Right lobe of liver (tissue), 6 donors: ENCODE measurements around the gene RAB43. TPM values are rescaled to one million over a fixed set of nuclear protein-coding genes. Genes with fewer than 3 reads are reported as not detected.

Source experiments
- ATAC-seq, 4 donors: fragments of 200-7000 bp; cut with Tn5 transposase; one replicate each; pipeline ENCODE4 v1.9.1; 2020; ENCODE audit warnings: mild to moderate bottlenecking in 4 of 4, moderate library complexity in 4 of 4
- DNase-seq, 3 donors: peaks; one replicate each; pipeline ENCODE4 v3.0.0-alpha.2; 2020
- H3K27ac ChIP-seq, 3 donors: fragments of 200-600 bp; one replicate each; pipeline ENCODE4 v1.8.0; 2022
- H3K27me3 ChIP-seq, 2 donors: fragments of 200-600 bp; one replicate each; pipeline ENCODE4 v1.8.0; 2022
- H3K36me3 ChIP-seq, 4 donors: fragments of 200-600 bp; sonication (generic) in 1 of 4; one replicate each; pipeline versions ENCODE4 v1.5.1 to v1.8.0; 2017 to 2022; ENCODE audit warnings: control low read depth in 1 of 4
- H3K4me1 ChIP-seq, 4 donors: fragments of 200-600 bp; sonication (generic) in 1 of 4; one replicate each; pipeline versions ENCODE4 v1.5.1 to v1.8.0; 2017 to 2022; ENCODE audit warnings: control low read depth in 1 of 4
- H3K4me3 ChIP-seq, 3 donors: fragments of 200-600 bp; one replicate each; pipeline ENCODE4 v1.8.0; 2022
- H3K9me3 ChIP-seq, 4 donors: fragments of 200-600 bp; sonication (generic) in 1 of 4; one replicate each; pipeline versions ENCODE4 v1.5.1 to v1.8.0; 2017 to 2022; ENCODE audit warnings: control low read depth in 1 of 4
- POLR2A ChIP-seq: fragments of 450-650 bp; IDR thresholded peaks from one replicate; pipeline ENCODE4 v1.6.1; 2017; ENCODE audit warnings: antibody characterized with exemption, mild to moderate bottlenecking
- WGBS: methylation state at CpG from one replicate; pipeline ENCODE4 v1.1.6; 2018; ENCODE audit warnings: low coverage, low lambda C conversion rate; ENCODE audit not compliant: insufficient coverage; ENCODE audit errors: missing lambda C conversion rate; 5-methylcytosine and 5-hydroxymethylcytosine counted together
- intact Hi-C, 2 donors: fragments of 100-400 bp; cut with DNase I; formaldehyde crosslinking; loops; one replicate each; pipeline versions ENCODE4 v1.11.2 to v1.14.1; 2022
- total RNA-seq, 6 experiments: library from RNA; depleted of rRNA in 2 of 6; stranded (reverse); fragments of >200 nt in 2 of 6; fragmentation: NEBNext Ultra II Directional in 3 of 6; extraction: Animal tissue kit (Norgen Biotek cat#: 25700) in 3 of 6; gene quantifications; one replicate each; pipeline versions ENCODE4 v1.1.0 to v1.2.4, GENCODE V29; 2016 to 2023
- TF ChIP-seq, protein P1 (sequence below), 4 donors: fragments of 200-600 bp in 3 of 4; fragments of 450-650 bp in 1 of 4; IDR thresholded peaks; one replicate each; pipeline versions ENCODE4 v1.5.1 to v1.8.0; 2016 to 2022; ENCODE audit warnings: antibody characterized with exemption in 4 of 4, mild to moderate bottlenecking in 2 of 4
- donor health status: DM: no; HTN: yes; CAD: no.
- donor health status: DM: no; HTN: no; CAD: no.
- donor health status: DM: no; HTN: no; CAD: no.
- donor health status: DM: no; HTN: yes; CAD: no.
- donor health status: DM: no; HTN: yes; CAD: no.

Gene RAB43
- total RNA-seq, 6 experiments from 2014 or later = 21.8 to 67.2 (median 38.5) TPM

DNA sequence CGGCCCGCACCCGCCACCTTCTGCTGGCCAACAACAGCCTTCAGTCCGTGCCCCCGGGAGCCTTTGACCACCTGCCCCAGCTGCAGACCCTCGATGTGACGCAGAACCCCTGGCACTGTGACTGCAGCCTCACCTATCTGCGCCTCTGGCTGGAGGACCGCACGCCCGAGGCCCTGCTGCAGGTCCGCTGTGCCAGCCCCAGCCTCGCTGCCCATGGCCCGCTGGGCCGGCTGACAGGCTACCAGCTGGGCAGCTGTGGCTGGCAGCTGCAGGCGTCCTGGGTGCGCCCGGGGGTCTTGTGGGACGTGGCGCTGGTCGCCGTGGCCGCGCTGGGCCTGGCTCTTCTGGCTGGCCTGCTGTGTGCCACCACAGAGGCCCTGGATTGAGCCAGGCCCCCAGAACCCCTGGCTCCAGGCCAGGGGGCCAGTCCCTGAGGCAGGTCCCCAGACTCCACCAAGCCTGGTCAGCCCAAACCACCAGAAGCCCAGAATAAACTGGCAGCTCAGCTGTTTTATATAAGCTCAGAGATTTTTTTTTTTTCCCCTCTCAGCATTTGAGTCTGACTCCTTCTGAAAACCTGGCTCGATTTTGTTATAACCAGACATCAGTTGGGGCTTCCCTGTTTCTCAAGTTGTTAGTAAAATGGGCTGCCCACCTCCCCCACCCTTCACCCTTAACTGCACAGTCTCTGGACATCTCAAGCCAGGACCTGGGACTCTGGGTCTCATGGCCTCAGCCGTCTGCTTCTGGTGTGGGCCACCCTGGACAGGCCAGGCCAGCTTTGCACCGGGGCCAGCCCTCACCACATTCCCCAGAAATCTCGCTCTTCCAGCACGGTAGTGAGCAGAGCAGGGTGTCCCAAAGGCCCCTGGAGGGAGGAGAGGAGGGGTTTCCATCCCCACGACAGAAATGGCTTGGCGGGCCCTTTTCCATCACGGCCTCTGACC, 59.4 kb downstream of the RAB43 start:
- intact Hi-C loops = no loop called here
- Histone ChIP-seq H3K4me1 (peaks cover 0 to 10% (median 3%) of the 10 kb centered on the region in 4 donors), H3K4me3 (no peak overlapping the region), H3K27me3 (no peaks in the 10 kb centered on the region), H3K27ac (no peak overlapping the region), H3K36me3 (no peaks in the 10 kb centered on the region), H3K9me3 (no peaks in the 10 kb centered on the region)
- 70% methylated on average over 6 of the region's 32 CpGs for WGBS
- TF ChIP-seq POLR2A = no peak
- TF ChIP-seq, protein P1, sequence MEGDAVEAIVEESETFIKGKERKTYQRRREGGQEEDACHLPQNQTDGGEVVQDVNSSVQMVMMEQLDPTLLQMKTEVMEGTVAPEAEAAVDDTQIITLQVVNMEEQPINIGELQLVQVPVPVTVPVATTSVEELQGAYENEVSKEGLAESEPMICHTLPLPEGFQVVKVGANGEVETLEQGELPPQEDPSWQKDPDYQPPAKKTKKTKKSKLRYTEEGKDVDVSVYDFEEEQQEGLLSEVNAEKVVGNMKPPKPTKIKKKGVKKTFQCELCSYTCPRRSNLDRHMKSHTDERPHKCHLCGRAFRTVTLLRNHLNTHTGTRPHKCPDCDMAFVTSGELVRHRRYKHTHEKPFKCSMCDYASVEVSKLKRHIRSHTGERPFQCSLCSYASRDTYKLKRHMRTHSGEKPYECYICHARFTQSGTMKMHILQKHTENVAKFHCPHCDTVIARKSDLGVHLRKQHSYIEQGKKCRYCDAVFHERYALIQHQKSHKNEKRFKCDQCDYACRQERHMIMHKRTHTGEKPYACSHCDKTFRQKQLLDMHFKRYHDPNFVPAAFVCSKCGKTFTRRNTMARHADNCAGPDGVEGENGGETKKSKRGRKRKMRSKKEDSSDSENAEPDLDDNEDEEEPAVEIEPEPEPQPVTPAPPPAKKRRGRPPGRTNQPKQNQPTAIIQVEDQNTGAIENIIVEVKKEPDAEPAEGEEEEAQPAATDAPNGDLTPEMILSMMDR (IDR thresholded peaks at IDR 0.05) = no peak
- ATAC-seq = no peak
- no peak for DNase-seq

DNA sequence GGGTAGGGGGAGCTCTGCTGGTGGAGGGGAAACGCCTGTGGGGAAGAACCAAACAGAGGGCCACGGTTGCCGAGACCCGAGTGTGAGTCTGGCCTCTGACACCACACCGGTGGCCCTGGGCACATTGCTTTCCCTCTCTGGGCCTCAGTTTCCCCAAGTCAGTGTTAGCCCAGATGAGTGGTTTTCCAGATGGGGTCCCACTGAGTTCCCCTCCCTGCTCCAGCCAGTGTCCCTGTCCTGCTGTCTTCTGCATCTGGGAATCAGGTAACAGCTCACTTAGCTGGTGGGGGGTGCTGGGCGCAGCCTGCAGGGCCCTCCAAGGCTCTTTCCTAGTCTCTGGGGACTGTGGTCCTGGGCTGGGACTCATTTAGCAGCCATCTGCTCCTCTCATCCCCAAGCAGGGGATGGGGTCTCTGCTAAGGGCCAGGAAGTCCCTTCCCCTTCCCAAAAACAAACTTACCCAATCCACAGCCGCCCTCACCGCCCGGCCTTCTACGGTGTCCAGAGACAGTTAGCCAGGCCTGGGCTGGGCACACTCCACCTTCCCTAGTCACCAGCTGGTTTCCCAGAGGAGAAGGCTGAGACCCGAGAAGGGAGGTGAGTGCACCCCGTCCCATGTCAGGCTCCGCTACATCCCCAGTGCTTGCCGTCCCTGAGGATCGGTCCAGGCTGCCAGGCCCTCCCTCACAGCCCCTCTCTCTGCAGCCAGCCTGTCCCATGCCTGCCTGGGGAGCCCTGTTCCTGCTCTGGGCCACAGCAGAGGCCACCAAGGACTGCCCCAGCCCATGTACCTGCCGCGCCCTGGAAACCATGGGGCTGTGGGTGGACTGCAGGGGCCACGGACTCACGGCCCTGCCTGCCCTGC, 60.3 kb downstream of the RAB43 start:
- Histone ChIP-seq H3K9me3 (no peaks in the 10 kb centered on the region), H3K27me3 (no peaks in the 10 kb centered on the region), H3K36me3 (no peaks in the 10 kb centered on the region), H3K27ac (no peak overlapping the region), H3K4me3 (no peak overlapping the region), H3K4me1 (peaks cover 0 to 10% (median 3%) of the 10 kb centered on the region in 4 donors)
- intact Hi-C loops = no loop called here
- WGBS = 56% methylated on average over 5 of the region's 19 CpGs
- no peak for TF ChIP-seq POLR2A
- TF ChIP-seq, protein P1 (IDR thresholded peaks at IDR 0.05) = no peak
- ATAC-seq (no peak), DNase-seq (no peak)

DNA sequence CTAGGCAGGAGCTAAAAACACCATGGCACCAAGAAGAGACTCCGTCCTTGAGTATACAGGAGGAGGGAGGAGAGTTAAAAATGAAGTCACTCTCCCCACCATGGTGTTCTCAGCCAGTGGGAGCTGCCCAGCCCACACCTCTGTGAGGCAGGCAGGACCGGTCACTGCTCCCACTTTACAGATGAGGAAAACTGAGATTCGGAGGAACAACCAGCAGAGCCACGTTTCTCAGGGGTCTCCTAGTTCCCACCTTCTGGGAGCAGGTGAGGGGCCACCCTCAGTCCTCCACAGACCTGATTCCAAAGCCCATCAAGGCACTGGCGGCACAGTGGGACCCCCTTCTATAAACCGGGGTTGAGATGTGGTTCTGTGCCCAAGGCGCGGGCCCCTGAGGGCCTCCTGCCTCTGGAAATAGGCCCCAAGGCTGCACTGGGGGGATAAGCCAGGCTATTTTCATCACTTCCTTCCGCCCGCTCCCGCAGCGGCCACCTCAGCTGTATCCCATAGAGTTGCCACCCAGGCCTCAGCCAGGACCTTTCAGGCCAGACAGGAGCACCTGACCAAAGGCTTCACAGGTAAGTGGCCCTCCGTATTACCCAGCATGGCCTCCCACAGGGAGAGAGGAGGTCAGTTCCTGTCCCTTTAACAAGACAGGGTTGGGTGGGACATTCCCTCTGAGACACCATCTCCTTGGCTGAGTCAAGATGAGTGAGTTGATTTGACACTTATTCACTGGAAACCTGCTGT, 61.2 kb downstream of the RAB43 start, which contains the start of gene GP9:
TSS of gene GP9 (plus strand) at position 504 of the 747 bp plus-strand sequence. CDS start 961 bp downstream, outside the sequence.
- DNase-seq = no peak
- Histone ChIP-seq H3K27ac (no peak within 1 kb of the TSS), H3K4me3 (no peak within 1 kb of the TSS), H3K9me3 (no peaks in the 10 kb centered on the region), H3K36me3 (no peaks in the 10 kb centered on the region), H3K4me1 (peaks cover 0 to 10% (median 3%) of the 10 kb centered on the region in 4 donors), H3K27me3 (no peaks in the 10 kb centered on the region)
- no peak for TF ChIP-seq POLR2A
- TF ChIP-seq, protein P1 (IDR thresholded peaks at IDR 0.05) = no peak
- intact Hi-C loops = no loop called here
- 25% methylated on average over 2 of the region's 13 CpGs for WGBS
- no peak for ATAC-seq

DNA sequence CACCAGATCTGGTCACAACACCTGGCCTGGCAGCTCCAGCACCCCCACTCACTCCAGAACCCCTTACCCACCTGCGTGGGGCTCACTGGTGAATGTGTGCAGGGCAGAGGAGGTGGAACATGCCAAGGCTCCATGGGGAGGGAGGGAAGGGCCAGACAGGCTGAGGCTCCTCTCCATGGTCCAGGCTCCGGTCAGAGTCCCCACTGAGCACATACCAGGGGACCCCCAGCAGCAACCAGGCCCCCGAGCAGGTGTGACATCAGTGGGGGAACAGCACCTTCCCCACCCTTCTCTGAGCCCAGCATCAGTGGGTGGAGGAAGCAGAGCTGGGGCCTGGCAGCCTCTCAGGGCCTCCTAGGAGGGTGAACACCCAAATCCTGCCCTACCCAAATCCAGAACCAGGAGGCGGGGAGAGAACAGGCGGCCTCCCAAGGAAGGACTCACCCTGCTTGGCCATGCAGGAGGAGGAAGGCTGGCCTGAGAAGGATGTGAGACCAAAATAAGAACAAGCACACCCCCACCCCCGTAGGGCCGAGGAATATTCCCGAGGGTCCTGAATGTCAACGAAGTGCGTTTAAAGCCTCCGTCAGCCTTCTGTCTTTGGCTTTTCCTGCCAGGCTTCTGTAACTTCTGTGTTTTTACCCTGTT, 62.2 kb downstream of the RAB43 start:
- Histone ChIP-seq H3K4me3 (no peak overlapping the region), H3K4me1 (peaks cover 0 to 10% (median 3%) of the 10 kb centered on the region in 4 donors), H3K27ac (peak overlapping the region in 1 of 3 donors; percentile 58), H3K36me3 (no peaks in the 10 kb centered on the region), H3K9me3 (no peaks in the 10 kb centered on the region), H3K27me3 (no peaks in the 10 kb centered on the region)
- intact Hi-C loops = no loop called here
- WGBS = 72% methylated on average over 7 of the region's 11 CpGs
- no peak for TF ChIP-seq POLR2A
- TF ChIP-seq, protein P1 (IDR thresholded peaks at IDR 0.05) = no peak
- no peak for ATAC-seq
- DNase-seq = no peak
